Uterus (tissue), 4 donors: Measurements from ENCODE around the gene UST. TPM values are rescaled to one million over a fixed set of nuclear protein-coding genes. Genes with fewer than 3 reads are reported as not detected.

ENCODE experiments used
- DNase-seq, 2 donors: peaks; one replicate each; pipeline ENCODE4 v3.0.0-alpha.2; 2019 to 2020
- H3K27ac ChIP-seq, 2 donors: fragments of 200-600 bp; sonication (generic); 1 replicate in 1 of 2; 2 replicates in 1 of 2; pipeline ENCODE4 v1.5.1; 2016 to 2018
- H3K27me3 ChIP-seq, 2 donors: fragments of 200-600 bp; sonication (generic); one replicate each; pipeline ENCODE4 v1.5.1; 2018 to 2019; ENCODE audit warnings: control low read depth in 1 of 2
- H3K36me3 ChIP-seq, 2 donors: fragments of 200-600 bp; sonication (generic); one replicate each; pipeline ENCODE4 v1.5.1; 2019; ENCODE audit warnings: control low read depth in 1 of 2
- H3K4me1 ChIP-seq, 2 donors: fragments of 200-600 bp; sonication (generic); one replicate each; pipeline ENCODE4 v1.5.1; 2018 to 2019; ENCODE audit warnings: control low read depth in 1 of 2
- H3K4me3 ChIP-seq, 2 donors: fragments of 200-600 bp; sonication (generic); 1 replicate in 1 of 2; 2 replicates in 1 of 2; pipeline ENCODE4 v1.5.1; 2018 to 2019; ENCODE audit warnings: mild to moderate bottlenecking in 1 of 2
- H3K9me3 ChIP-seq, 2 donors: fragments of 200-600 bp; sonication (generic); one replicate each; pipeline ENCODE4 v1.5.1; 2019; ENCODE audit warnings: control low read depth in 1 of 2
- CTCF ChIP-seq, 4 experiments: fragments of 200-600 bp in 2 of 4; fragments of 450-650 bp in 2 of 4; sonication (generic) in 2 of 4; IDR thresholded peaks; one replicate each; pipeline ENCODE4 v1.5.1; 2016 to 2019; ENCODE audit warnings: antibody characterized with exemption in 4 of 4, mild to moderate bottlenecking in 2 of 4, moderate library complexity in 1 of 4
- POLR2A ChIP-seq, 2 donors: fragments of 450-650 bp; IDR thresholded peaks; one replicate each; pipeline ENCODE4 v1.6.1; 2016; ENCODE audit warnings: antibody characterized with exemption in 2 of 2, mild to moderate bottlenecking in 1 of 2, moderate library complexity in 1 of 2
- intact Hi-C: fragments of 100-400 bp; cut with DNase I; formaldehyde crosslinking; loops from one replicate; pipeline ENCODE4 v1.15.1; 2023; ENCODE audit warnings: low total_unique reads
- total RNA-seq, 4 donors: library from RNA; depleted of rRNA in 3 of 4; stranded (reverse); fragments of >200 nt in 3 of 4; gene quantifications; one replicate each; pipeline versions ENCODE4 v1.1.0 to v1.2.4, GENCODE V29; 2014 to 2023
- donor health status: DM: yes; HTN: yes; CAD: no.

The UST gene
- total RNA-seq, 4 donors from 2014 or later: 6.1 to 23.2 (median 17.2) TPM

DNA sequence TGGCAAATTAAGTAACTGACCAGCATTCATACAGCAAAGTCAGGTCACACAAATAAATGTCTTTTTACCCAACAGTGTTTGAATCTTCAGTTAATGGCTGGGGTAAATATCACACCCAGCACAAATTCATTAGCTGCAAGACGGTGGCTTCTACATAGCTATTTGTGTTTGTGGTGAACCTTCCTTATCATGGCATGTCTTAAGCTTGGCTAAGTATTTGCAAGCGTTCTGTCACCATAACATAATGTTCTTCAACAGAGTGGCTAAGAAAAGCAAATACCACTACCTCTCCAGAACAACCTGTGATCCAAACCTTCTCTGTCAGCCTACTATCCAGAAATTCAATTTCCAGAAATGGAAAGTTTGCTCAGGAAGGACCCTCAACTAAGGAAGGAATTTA lies 315.1 kb downstream of the UST start:
- no peak overlapping the region for H3K4me3 ChIP-seq
- no peaks in the 10 kb centered on the region for H3K9me3 ChIP-seq
- H3K27ac ChIP-seq: no peak overlapping the region
- DNase-seq: no peak
- intact Hi-C loops: no loop called here
- H3K36me3 ChIP-seq: no peaks in the 10 kb centered on the region
- TF ChIP-seq CTCF (IDR thresholded peaks at IDR 0.05): no peak
- TF ChIP-seq POLR2A (IDR thresholded peaks at IDR 0.05): no peak
- H3K4me1 ChIP-seq: no peaks in the 10 kb centered on the region
- no peaks in the 10 kb centered on the region for H3K27me3 ChIP-seq

GRCh38 chr6:149062653-149063348 lies 316.0 kb downstream of the UST start:
- intact Hi-C loops: no loop called here
- Histone ChIP-seq H3K36me3 (no peaks in the 10 kb centered on the region), H3K4me3 (no peak overlapping the region), H3K9me3 (no peaks in the 10 kb centered on the region), H3K27ac (no peak overlapping the region), H3K4me1 (no peaks in the 10 kb centered on the region), H3K27me3 (no peaks in the 10 kb centered on the region)
- TF ChIP-seq CTCF (IDR thresholded peaks at IDR 0.05) (no peak), POLR2A (IDR thresholded peaks at IDR 0.05) (no peak)
- no peak for DNase-seq

- H3K36me3 ChIP-seq: no peaks in the 10 kb centered on the region
- no peak for TF ChIP-seq CTCF (IDR thresholded peaks at IDR 0.05)
- no peak for TF ChIP-seq POLR2A (IDR thresholded peaks at IDR 0.05)
- no peaks in the 10 kb centered on the region for H3K27me3 ChIP-seq
- H3K4me3 ChIP-seq: no peak overlapping the region
- no peak for DNase-seq
- H3K4me1 ChIP-seq: no peaks in the 10 kb centered on the region
- no peaks in the 10 kb centered on the region for H3K9me3 ChIP-seq
- intact Hi-C loops: no loop called here
- no peak overlapping the region for H3K27ac ChIP-seq
These were observed 316.6 kb downstream of the UST start for GRCh38 chr6:149063468-149063867.

GRCh38 chr6:149064001-149064659 lies 317.3 kb downstream of the UST start:
- intact Hi-C loops: no loop called here

More at GRCh38 chr6:149064001-149064659, 317.3 kb downstream of the UST start:
- H3K4me3 ChIP-seq: no peak overlapping the region
- no peak for DNase-seq
- H3K36me3 ChIP-seq: no peaks in the 10 kb centered on the region
- H3K27ac ChIP-seq: no peak overlapping the region
- no peaks in the 10 kb centered on the region for H3K4me1 ChIP-seq
- no peaks in the 10 kb centered on the region for H3K9me3 ChIP-seq
- TF ChIP-seq CTCF (IDR thresholded peaks at IDR 0.05): no peak
- no peak for TF ChIP-seq POLR2A (IDR thresholded peaks at IDR 0.05)
- no peaks in the 10 kb centered on the region for H3K27me3 ChIP-seq
